Vagina (tissue), 2 donors: Measurements from ENCODE around the gene PRCC.

Experiments used
- CTCF ChIP-seq, 3 experiments: fragments of 450-650 bp in 2 of 3; fragments of 200-600 bp in 1 of 3; sonication (generic) in 1 of 3; IDR thresholded peaks; one replicate each; pipeline ENCODE4 v1.5.1; 2017 to 2019; ENCODE audit warnings: antibody characterized with exemption in 3 of 3, mild to moderate bottlenecking in 2 of 3, moderate library complexity in 2 of 3
- POLR2A ChIP-seq, 2 donors: fragments of 450-650 bp; IDR thresholded peaks; one replicate each; pipeline ENCODE4 v1.6.1; 2017; ENCODE audit warnings: antibody characterized with exemption in 2 of 2, mild to moderate bottlenecking in 2 of 2, moderate library complexity in 2 of 2

- no peak for TF ChIP-seq CTCF (IDR thresholded peaks at IDR 0.05)
- TF ChIP-seq POLR2A (IDR thresholded peaks at IDR 0.05): no peak
Measured at GRCh38 chr1:156766298-156767100, 836 bp upstream of the PRCC start.
